ENCODE results near the gene POLD2. TPM values are rescaled to one million over a fixed set of nuclear protein-coding genes. Genes with fewer than 3 reads are reported as not detected.

POLD2 gene
- total RNA-seq, 1 experiment from 2014 or later, result 131 TPM

DNA sequence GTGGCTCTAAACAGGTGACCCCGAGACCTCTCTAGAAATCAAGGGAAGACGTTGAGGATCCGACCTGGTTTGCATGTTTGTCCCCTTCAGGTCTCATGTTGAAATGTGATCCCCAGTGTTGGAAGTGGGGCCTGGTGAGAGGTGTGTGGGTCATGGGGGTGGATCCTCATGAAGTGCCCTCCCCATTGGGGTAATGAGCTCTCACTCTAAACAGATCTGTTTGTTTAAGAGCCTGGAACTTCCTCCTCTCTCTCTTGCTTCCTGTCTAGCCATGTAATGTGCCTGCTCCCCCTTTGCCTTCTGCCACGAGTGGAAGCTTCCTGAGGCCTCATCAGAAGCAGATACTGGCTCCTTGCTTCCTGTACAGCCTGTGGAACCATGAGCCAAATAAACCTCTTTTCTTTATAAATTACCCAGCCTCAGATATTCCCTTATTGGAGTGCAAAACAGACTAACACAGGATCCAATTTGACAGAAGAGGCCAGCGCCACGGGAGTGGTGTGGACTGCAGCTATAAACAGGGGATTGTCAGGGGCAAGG, 30.2 kb downstream of the POLD2 start:
- TF ChIP-seq CTCF (conservative IDR thresholded peaks at IDR 0.05), result no peak
- no peak overlapping the region for H3K9ac ChIP-seq (ENCODE audit: extremely low read depth, insufficient read length, low read length)
- Mint-ChIP-seq H3K27ac (no peak overlapping the region), H3K4me1 (0 out of 4 replicates have a peak, but pooled peaks cover 0 to 4% of the 10 kb centered on the region in 2 experiments), H3K27me3 (ENCODE audit: low read depth) (peaks cover 33% of the 10 kb centered on the region), H3K4me3 (0 out of 5 replicates have a peak overlapping the region, but pooled peaks of 1 of the 2 experiments have one; percentile 10), H3K36me3 (ENCODE audit: insufficient read depth in 1 of 3, low read depth in 3 of 3) (no peaks in the 10 kb centered on the region), H3K9me3 (no peaks in the 10 kb centered on the region; a peak in 1 of 5 replicates)
- no peak overlapping the region for H4K91ac ChIP-seq (ENCODE audit: insufficient read length, low read depth, low read length)
- H3K4me2 ChIP-seq (ENCODE audit: insufficient read depth, insufficient read length, low read length), result no peak overlapping the region
- no peaks in the 10 kb centered on the region for H3K79me1 ChIP-seq (ENCODE audit: insufficient read depth, low read depth, low read length, poor library complexity, severe bottlenecking)
- H2BK15ac ChIP-seq (ENCODE audit: low read depth, low read length), result no peak overlapping the region
- no peak overlapping the region for H2AK5ac ChIP-seq (ENCODE audit: insufficient read length, low read length)
- no peaks in the 10 kb centered on the region for H3K23me2 ChIP-seq (ENCODE audit: insufficient read length, low read depth, low read length, poor library complexity, severe bottlenecking)
- no peak overlapping the region for H2BK20ac ChIP-seq (ENCODE audit: low read depth, low read length, poor library complexity, severe bottlenecking)
- no peak overlapping the region for H3T11ph ChIP-seq (ENCODE audit: low read length)
- no peak overlapping the region for H3K27ac ChIP-seq (ENCODE audit: insufficient read length, low read depth, low read length)
- H4K5ac ChIP-seq (ENCODE audit: insufficient read length, low read depth, low read length), result no peak overlapping the region
- DNase-seq, result no peak
- H4K20me1 ChIP-seq (ENCODE audit: control insufficient read depth, insufficient read depth, insufficient read length), result no peaks in the 10 kb centered on the region
- H3K4ac ChIP-seq (ENCODE audit: low read depth, low read length), result no peak overlapping the region
- no peak overlapping the region for H4K8ac ChIP-seq (replicated peaks; ENCODE audit: insufficient read length, low read depth, low read length)
- no peak overlapping the region for H3K14ac ChIP-seq (ENCODE audit: insufficient read depth, low read length)
- no peaks in the 10 kb centered on the region for H3K27me3 ChIP-seq (ENCODE audit: insufficient read depth, low read length)
- no peaks in the 10 kb centered on the region for H3K79me2 ChIP-seq (ENCODE audit: insufficient read depth, low read length)
- no CpG with 5 or more reads among the region's 6 CpGs for WGBS (ENCODE audit: extremely low coverage, insufficient read length, low lambda C conversion rate)
- no peak overlapping the region for H2BK12ac ChIP-seq (ENCODE audit: insufficient read length, low read depth, low read length)
- no peaks in the 10 kb centered on the region for H3K9me3 ChIP-seq (ENCODE audit: control insufficient read depth, low read depth, low read length)
- no peak overlapping the region for H2BK5ac ChIP-seq (ENCODE audit: insufficient read length, low read length)
- no peak overlapping the region for H3K18ac ChIP-seq (ENCODE audit: insufficient read length, low read depth, low read length)
- no peak overlapping the region for H2AFZ ChIP-seq (ENCODE audit: low read length)
- H2BK120ac ChIP-seq (ENCODE audit: low read depth, low read length, poor library complexity, severe bottlenecking), result no peak overlapping the region
- H3K4me1 ChIP-seq (ENCODE audit: insufficient read depth, low read length), result no peaks in the 10 kb centered on the region
- no peak overlapping the region for H3K56ac ChIP-seq (ENCODE audit: insufficient read length, low read depth, low read length)
- H3K23ac ChIP-seq (ENCODE audit: insufficient read length, low read depth, low read length), result no peak overlapping the region
